HEK293 (cell line): ENCODE data around the gene ABCC11.

Experiments
- CTCF ChIA-PET: fragments of 350-600 bp; formaldehyde crosslinking; extraction: SDS; loops from one replicate; lab custom pipeline; 2021; ENCODE audit warnings: antibody characterized with exemption; lab: Yijun Ruan, JAX
- POLR2A ChIA-PET: fragments of 300-600 bp; formaldehyde crosslinking; extraction: SDS; loops from one replicate; lab custom pipeline; 2020; ENCODE audit warnings: antibody characterized with exemption, inconsistent platforms; lab: Yijun Ruan, JAX
- H3K27ac ChIP-seq: fragments of 200-500 bp; sonication (Bioruptor generic); 2 replicates; pipeline ENCODE4 v1.5.1; 2014; ENCODE audit warnings: low read depth, low read length, control low read depth, inconsistent platforms; ENCODE audit errors: extremely low read depth
- H3K36me3 ChIP-seq, 2 experiments: fragments of 200-500 bp in 1 of 2; sonication (Bioruptor generic) in 1 of 2; 1 replicate in 1 of 2; 2 replicates in 1 of 2; pipeline ENCODE4 v1.5.1; 2014 to 2017; ENCODE audit warnings: inconsistent platforms in 2 of 2, low read length in 2 of 2; ENCODE audit not compliant: control insufficient read depth in 2 of 2, insufficient read depth in 1 of 2
- H3K4me1 ChIP-seq: fragments of 200-500 bp; sonication (Bioruptor generic); 2 replicates; pipeline ENCODE4 v1.5.1; 2014; ENCODE audit warnings: mild to moderate bottlenecking, low read length, inconsistent platforms; ENCODE audit not compliant: control insufficient read depth, insufficient read depth
- H3K4me3 ChIP-seq: 2 replicates; pipeline ENCODE4 v1.5.1; 2011; ENCODE audit warnings: low read depth, mild to moderate bottlenecking, control low read depth, low read length, moderate library complexity
- H3K9me3 ChIP-seq: fragments of 200-500 bp; sonication (Bioruptor generic); 2 replicates; pipeline ENCODE4 v1.5.1; 2014; ENCODE audit warnings: low read depth, low read length, inconsistent platforms; ENCODE audit not compliant: control insufficient read depth, insufficient read depth
- ELK4 ChIP-seq: IDR thresholded peaks from 2 replicates; pipeline ENCODE4 v1.6.1; 2011; ENCODE audit warnings: mild to moderate bottlenecking, low read depth, low read length, borderline replicate concordance
- IKZF3 ChIP-seq: fragments of 450-650 bp; IDR thresholded peaks from 2 replicates; pipeline ENCODE4 v1.5.0; 2018; ENCODE audit warnings: missing biosample characterization, mild to moderate bottlenecking, missing genetic modification characterization, moderate library complexity
- KLF1 ChIP-seq: fragments of 450-650 bp; formaldehyde crosslinking; IDR thresholded peaks from 2 replicates; pipeline ENCODE4 v1.5.1; 2016; ENCODE audit warnings: missing biosample characterization, missing genetic modification characterization
- PRDM2 ChIP-seq: fragments of 450-650 bp; formaldehyde crosslinking; IDR thresholded peaks from 2 replicates; pipeline ENCODE4 v1.5.1; 2016; ENCODE audit warnings: missing biosample characterization, missing genetic modification characterization, borderline replicate concordance
- REST ChIP-seq: fragments of 450-650 bp; formaldehyde crosslinking; IDR thresholded peaks from 2 replicates; pipeline ENCODE4 v1.5.1; 2016; ENCODE audit warnings: missing biosample characterization, missing genetic modification characterization
- SALL2 ChIP-seq: fragments of 450-650 bp; formaldehyde crosslinking; IDR thresholded peaks from 2 replicates; pipeline ENCODE4 v1.5.0; 2017; ENCODE audit warnings: missing biosample characterization, mild to moderate bottlenecking, missing genetic modification characterization, borderline replicate concordance
- SCRT1 ChIP-seq: fragments of 450-650 bp; formaldehyde crosslinking; IDR thresholded peaks from 2 replicates; pipeline ENCODE4 v1.5.1; 2016; ENCODE audit warnings: missing biosample characterization, missing genetic modification characterization, borderline replicate concordance
- TCF7L2 ChIP-seq: IDR thresholded peaks from 2 replicates; pipeline ENCODE4 v1.6.1; 2011; ENCODE audit warnings: low read depth, mild to moderate bottlenecking, inconsistent platforms, low read length, moderate library complexity, borderline replicate concordance
- ZNF184 ChIP-seq: fragments of 450-650 bp; IDR thresholded peaks from 2 replicates; pipeline ENCODE4 v1.5.1; 2018; ENCODE audit warnings: missing biosample characterization, mild to moderate bottlenecking, missing genetic modification characterization
- ZNF248 ChIP-seq: fragments of 450-650 bp; formaldehyde crosslinking; IDR thresholded peaks from 2 replicates; pipeline ENCODE4 v1.5.1; 2017; ENCODE audit warnings: missing biosample characterization, missing genetic modification characterization
- ZNF354C ChIP-seq: fragments of 450-650 bp; formaldehyde crosslinking; IDR thresholded peaks from 2 replicates; pipeline ENCODE4 v1.5.1; 2016; ENCODE audit warnings: missing biosample characterization, missing genetic modification characterization, low read depth, borderline replicate concordance
- ZNF37A ChIP-seq: fragments of 450-650 bp; IDR thresholded peaks from 2 replicates; pipeline ENCODE4 v1.5.1; 2018; ENCODE audit warnings: missing biosample characterization, missing genetic modification characterization
- ZNF596 ChIP-seq: fragments of 450-650 bp; IDR thresholded peaks from 2 replicates; pipeline ENCODE4 v1.5.0; 2018; ENCODE audit warnings: missing biosample characterization, mild to moderate bottlenecking, missing genetic modification characterization, moderate library complexity
- ZNF600 ChIP-seq: fragments of 450-650 bp; formaldehyde crosslinking; IDR thresholded peaks from 2 replicates; pipeline ENCODE4 v1.5.1; 2016; ENCODE audit warnings: missing biosample characterization, missing genetic modification characterization
- ZNF624 ChIP-seq: fragments of 450-650 bp; formaldehyde crosslinking; IDR thresholded peaks from 2 replicates; pipeline ENCODE4 v1.5.1; 2017; ENCODE audit warnings: missing biosample characterization, missing genetic modification characterization
- ZNF639 ChIP-seq: fragments of 450-650 bp; formaldehyde crosslinking; IDR thresholded peaks from 2 replicates; pipeline ENCODE4 v1.5.1; 2016; ENCODE audit warnings: missing biosample characterization, missing genetic modification characterization
- ZNF664 ChIP-seq: fragments of 450-650 bp; formaldehyde crosslinking; IDR thresholded peaks from 2 replicates; pipeline ENCODE4 v1.5.1; 2016; ENCODE audit warnings: missing biosample characterization, missing genetic modification characterization
- ZNF670 ChIP-seq: fragments of 450-650 bp; formaldehyde crosslinking; IDR thresholded peaks from 2 replicates; pipeline ENCODE4 v1.5.1; 2016; ENCODE audit warnings: missing biosample characterization, missing genetic modification characterization, low read depth
- ZNF677 ChIP-seq: fragments of 450-650 bp; IDR thresholded peaks from 2 replicates; pipeline ENCODE4 v1.5.0; 2018; ENCODE audit warnings: missing biosample characterization, mild to moderate bottlenecking, missing genetic modification characterization, moderate library complexity
- ZSCAN23 ChIP-seq: fragments of 450-650 bp; formaldehyde crosslinking; IDR thresholded peaks from 2 replicates; pipeline ENCODE4 v1.5.1; 2016; ENCODE audit warnings: missing biosample characterization, missing genetic modification characterization

ABCC11 gene

GRCh38 chr16:48292452-48292851 is 45.1 kb upstream of the ABCC11 start:
- CTCF ChIA-PET = interaction anchor here (0.6 kb wide), 2 partner anchors 15 to 352 kb away, joined by 4 to 5 read pairs; no protein-coding TSS in a partner anchor
- H3K4me3 ChIP-seq = no peak overlapping the region
- POLR2A ChIA-PET = no interaction called here
- TF ChIP-seq TCF7L2 (no peak), ZNF670 (tag by site-specific recombination) (no peak), ZNF596 (no peak), ZNF354C (no peak), REST (no peak), IKZF3 (tag by site-specific recombination) (no peak), ZNF639 (tag by site-specific recombination) (no peak), KLF1 (no peak), SALL2 (tag by site-specific recombination) (no peak), ZNF677 (tag by site-specific recombination) (no peak), ZNF624 (tag by site-specific recombination) (no peak), ZNF248 (no peak), ZNF37A (tag by site-specific recombination) (no peak), ZNF184 (no peak), ZSCAN23 (tag by site-specific recombination) (no peak), ZNF664 (no peak), PRDM2 (tag by site-specific recombination) (no peak), ELK4 (no peak), SCRT1 (tag by site-specific recombination) (no peak), ZNF600 (no peak)
- no peaks in the 10 kb centered on the region for H3K9me3 ChIP-seq
- no peaks in the 10 kb centered on the region for H3K4me1 ChIP-seq
- peaks cover 18 to 50% of the 10 kb centered on the region in 2 experiments for H3K36me3 ChIP-seq
- no peak overlapping the region for H3K27ac ChIP-seq
